ENCODE results near the gene TXK.

- TF ChIP-seq CTCF (IDR thresholded peaks at IDR 0.05) (no peak), POLR2A (IDR thresholded peaks at IDR 0.05) (no peak), POLR2AphosphoS5 (IDR thresholded peaks at IDR 0.05) (no peak), EP300 (IDR thresholded peaks at IDR 0.05; ENCODE audit: low read depth) (no peak)
Observed at GRCh38 chr4:48122756-48123155, 11.3 kb downstream of the TXK start.
